ENCODE measurements around the gene SCO2. TPM values are rescaled to one million over a fixed set of nuclear protein-coding genes. Genes with fewer than 3 reads are reported as not detected.

SCO2 gene
- total and polyA plus RNA-seq, 2 of the 13 experiments (the other 11 are each of a cell fraction or from before 2014, with no cell fraction given), result 0.32 to 3.7 TPM

DNA sequence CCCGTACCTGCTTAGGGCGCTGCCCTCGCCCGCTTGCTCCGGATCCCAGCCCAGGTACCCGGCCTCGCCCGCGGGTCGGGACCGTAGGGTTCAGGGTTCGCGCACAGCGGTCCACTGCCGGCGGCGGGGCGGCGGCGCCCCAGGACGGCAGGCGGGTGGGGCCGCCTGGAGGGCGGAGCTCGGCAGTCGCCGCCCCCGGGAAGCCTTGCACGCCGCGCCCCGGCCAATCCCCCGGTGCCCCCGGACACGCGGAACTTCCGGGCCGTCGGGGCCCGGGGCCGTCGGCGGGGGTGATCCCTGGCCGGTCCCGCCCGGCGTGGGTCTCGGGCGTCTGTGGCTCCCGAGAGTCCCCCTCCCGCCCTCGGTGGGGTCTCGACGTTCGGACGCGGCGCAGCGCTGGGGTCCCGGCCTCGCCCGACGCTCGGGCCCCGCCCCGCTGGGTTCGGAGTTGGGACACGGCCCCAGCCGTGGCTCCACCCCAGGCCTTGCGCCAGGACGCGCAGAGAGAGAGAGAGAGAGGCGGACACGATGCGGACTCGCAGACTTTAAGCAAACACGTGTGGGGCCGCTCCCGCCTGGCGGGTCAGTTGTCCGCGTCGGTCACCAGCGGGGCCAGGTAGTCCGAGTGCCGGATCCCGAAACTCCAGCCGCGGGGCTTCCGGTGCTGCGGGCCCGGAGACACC, 4.6 kb upstream of the SCO2 start, which contains the start of gene TYMP (continued):
- TF ChIP-seq, protein P1, sequence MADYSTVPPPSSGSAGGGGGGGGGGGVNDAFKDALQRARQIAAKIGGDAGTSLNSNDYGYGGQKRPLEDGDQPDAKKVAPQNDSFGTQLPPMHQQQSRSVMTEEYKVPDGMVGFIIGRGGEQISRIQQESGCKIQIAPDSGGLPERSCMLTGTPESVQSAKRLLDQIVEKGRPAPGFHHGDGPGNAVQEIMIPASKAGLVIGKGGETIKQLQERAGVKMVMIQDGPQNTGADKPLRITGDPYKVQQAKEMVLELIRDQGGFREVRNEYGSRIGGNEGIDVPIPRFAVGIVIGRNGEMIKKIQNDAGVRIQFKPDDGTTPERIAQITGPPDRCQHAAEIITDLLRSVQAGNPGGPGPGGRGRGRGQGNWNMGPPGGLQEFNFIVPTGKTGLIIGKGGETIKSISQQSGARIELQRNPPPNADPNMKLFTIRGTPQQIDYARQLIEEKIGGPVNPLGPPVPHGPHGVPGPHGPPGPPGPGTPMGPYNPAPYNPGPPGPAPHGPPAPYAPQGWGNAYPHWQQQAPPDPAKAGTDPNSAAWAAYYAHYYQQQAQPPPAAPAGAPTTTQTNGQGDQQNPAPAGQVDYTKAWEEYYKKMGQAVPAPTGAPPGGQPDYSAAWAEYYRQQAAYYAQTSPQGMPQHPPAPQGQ (CRISPR knock-in tag; IDR thresholded peaks at IDR 0.05; ENCODE audit: borderline replicate concordance), result no peak
- peak; percentile 57; the same call in 1 of the 2 replicates for TF ChIP-seq REXO4 (CRISPR knock-in tag; IDR thresholded peaks at IDR 0.05; ENCODE audit: borderline replicate concordance)
- TF ChIP-seq, protein P2, sequence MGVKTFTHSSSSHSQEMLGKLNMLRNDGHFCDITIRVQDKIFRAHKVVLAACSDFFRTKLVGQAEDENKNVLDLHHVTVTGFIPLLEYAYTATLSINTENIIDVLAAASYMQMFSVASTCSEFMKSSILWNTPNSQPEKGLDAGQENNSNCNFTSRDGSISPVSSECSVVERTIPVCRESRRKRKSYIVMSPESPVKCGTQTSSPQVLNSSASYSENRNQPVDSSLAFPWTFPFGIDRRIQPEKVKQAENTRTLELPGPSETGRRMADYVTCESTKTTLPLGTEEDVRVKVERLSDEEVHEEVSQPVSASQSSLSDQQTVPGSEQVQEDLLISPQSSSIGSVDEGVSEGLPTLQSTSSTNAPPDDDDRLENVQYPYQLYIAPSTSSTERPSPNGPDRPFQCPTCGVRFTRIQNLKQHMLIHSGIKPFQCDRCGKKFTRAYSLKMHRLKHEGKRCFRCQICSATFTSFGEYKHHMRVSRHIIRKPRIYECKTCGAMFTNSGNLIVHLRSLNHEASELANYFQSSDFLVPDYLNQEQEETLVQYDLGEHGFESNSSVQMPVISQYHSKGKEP (CRISPR knock-in tag; IDR thresholded peaks at IDR 0.05), result no peak
- TF ChIP-seq NR2F1 (CRISPR knock-in tag; IDR thresholded peaks at IDR 0.05), result no peak; a peak in 1 of 4 replicates
- TF ChIP-seq, protein P3, sequence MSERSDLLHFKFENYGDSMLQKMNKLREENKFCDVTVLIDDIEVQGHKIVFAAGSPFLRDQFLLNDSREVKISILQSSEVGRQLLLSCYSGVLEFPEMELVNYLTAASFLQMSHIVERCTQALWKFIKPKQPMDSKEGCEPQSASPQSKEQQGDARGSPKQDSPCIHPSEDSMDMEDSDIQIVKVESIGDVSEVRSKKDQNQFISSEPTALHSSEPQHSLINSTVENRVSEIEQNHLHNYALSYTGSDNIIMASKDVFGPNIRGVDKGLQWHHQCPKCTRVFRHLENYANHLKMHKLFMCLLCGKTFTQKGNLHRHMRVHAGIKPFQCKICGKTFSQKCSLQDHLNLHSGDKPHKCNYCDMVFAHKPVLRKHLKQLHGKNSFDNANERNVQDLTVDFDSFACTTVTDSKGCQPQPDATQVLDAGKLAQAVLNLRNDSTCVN (CRISPR knock-in tag; IDR thresholded peaks at IDR 0.05; ENCODE audit: borderline replicate concordance), result no peak
- peak; percentile 99 for TF ChIP-seq ZNF777 (CRISPR knock-in tag; IDR thresholded peaks at IDR 0.05)
- TF ChIP-seq HNRNPUL1 (IDR thresholded peaks at IDR 0.05; ENCODE audit: low read depth, low read length), result no peak
- no peak for TF ChIP-seq PRPF4 (IDR thresholded peaks at IDR 0.05; ENCODE audit: low read depth, low read length, poor library complexity, severe bottlenecking)
- no peak for TF ChIP-seq SIN3B (IDR thresholded peaks at IDR 0.05; ENCODE audit: low read length)
- TF ChIP-seq SIX4 (CRISPR knock-in tag; IDR thresholded peaks at IDR 0.05), result peak; percentile 46; the same call in 1 of the 2 replicates
- TF ChIP-seq KDM6A (CRISPR knock-in tag; IDR thresholded peaks at IDR 0.05; ENCODE audit: low read depth), result no peak
- TF ChIP-seq SUZ12 (IDR thresholded peaks at IDR 0.05; ENCODE audit: low read depth, low read length), result no peak
- no peak for TF ChIP-seq POLR2AphosphoS2 (IDR thresholded peaks at IDR 0.05; ENCODE audit: low read depth, low read length)
- TF ChIP-seq TBL1XR1 (IDR thresholded peaks at IDR 0.05; ENCODE audit: borderline replicate concordance, low read length, partially characterized antibody), result no peak
- no peak for TF ChIP-seq ZNF615 (CRISPR knock-in tag; IDR thresholded peaks at IDR 0.05; ENCODE audit: borderline replicate concordance)
- no peak for TF ChIP-seq MED13 (CRISPR knock-in tag; IDR thresholded peaks at IDR 0.05)
- TF ChIP-seq, protein P4, sequence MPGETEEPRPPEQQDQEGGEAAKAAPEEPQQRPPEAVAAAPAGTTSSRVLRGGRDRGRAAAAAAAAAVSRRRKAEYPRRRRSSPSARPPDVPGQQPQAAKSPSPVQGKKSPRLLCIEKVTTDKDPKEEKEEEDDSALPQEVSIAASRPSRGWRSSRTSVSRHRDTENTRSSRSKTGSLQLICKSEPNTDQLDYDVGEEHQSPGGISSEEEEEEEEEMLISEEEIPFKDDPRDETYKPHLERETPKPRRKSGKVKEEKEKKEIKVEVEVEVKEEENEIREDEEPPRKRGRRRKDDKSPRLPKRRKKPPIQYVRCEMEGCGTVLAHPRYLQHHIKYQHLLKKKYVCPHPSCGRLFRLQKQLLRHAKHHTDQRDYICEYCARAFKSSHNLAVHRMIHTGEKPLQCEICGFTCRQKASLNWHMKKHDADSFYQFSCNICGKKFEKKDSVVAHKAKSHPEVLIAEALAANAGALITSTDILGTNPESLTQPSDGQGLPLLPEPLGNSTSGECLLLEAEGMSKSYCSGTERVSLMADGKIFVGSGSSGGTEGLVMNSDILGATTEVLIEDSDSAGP (CRISPR knock-in tag; IDR thresholded peaks at IDR 0.05; ENCODE audit: borderline replicate concordance), result no peak; the same call in none of the 2 replicates
- no peak for TF ChIP-seq RBM22 (optimal IDR thresholded peaks at IDR 0.05; ENCODE audit: low read length)
- TF ChIP-seq, protein P5, sequence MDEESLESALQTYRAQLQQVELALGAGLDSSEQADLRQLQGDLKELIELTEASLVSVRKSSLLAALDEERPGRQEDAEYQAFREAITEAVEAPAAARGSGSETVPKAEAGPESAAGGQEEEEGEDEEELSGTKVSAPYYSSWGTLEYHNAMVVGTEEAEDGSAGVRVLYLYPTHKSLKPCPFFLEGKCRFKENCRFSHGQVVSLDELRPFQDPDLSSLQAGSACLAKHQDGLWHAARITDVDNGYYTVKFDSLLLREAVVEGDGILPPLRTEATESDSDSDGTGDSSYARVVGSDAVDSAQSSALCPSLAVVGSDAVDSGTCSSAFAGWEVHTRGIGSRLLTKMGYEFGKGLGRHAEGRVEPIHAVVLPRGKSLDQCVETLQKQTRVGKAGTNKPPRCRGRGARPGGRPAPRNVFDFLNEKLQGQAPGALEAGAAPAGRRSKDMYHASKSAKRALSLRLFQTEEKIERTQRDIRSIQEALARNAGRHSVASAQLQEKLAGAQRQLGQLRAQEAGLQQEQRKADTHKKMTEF (CRISPR knock-in tag; IDR thresholded peaks at IDR 0.05), result peak; percentile 37; the same call in 1 of the 2 replicates
- peak; percentile 72 for TF ChIP-seq POLR2G (IDR thresholded peaks at IDR 0.05; ENCODE audit: low read depth, low read length)
- TF ChIP-seq ZNF713 (CRISPR knock-in tag; IDR thresholded peaks at IDR 0.05), result no peak
- peak; percentile 77 for TF ChIP-seq ZNF746 (CRISPR knock-in tag; IDR thresholded peaks at IDR 0.05)
- no peak for TF ChIP-seq NCOA2 (CRISPR knock-in tag; IDR thresholded peaks at IDR 0.05)

Data from HepG2 (cell line).